HEK293 (cell line): ENCODE measurements around the gene DLGAP4.
A peak's percentile ranks its signal among the peaks of the same experiment; 100 is the strongest.

Experiments used
- CTCF ChIA-PET: fragments of 350-600 bp; formaldehyde crosslinking; extraction: SDS; loops from one replicate; lab custom pipeline; 2021; ENCODE audit warnings: antibody characterized with exemption; lab: Yijun Ruan, JAX
- POLR2A ChIA-PET: fragments of 300-600 bp; formaldehyde crosslinking; extraction: SDS; loops from one replicate; lab custom pipeline; 2020; ENCODE audit warnings: antibody characterized with exemption, inconsistent platforms; lab: Yijun Ruan, JAX
- H3K27ac ChIP-seq: fragments of 200-500 bp; sonication (Bioruptor generic); 2 replicates; pipeline ENCODE4 v1.5.1; 2014; ENCODE audit warnings: low read depth, low read length, control low read depth, inconsistent platforms; ENCODE audit errors: extremely low read depth
- H3K36me3 ChIP-seq, 2 experiments: fragments of 200-500 bp in 1 of 2; sonication (Bioruptor generic) in 1 of 2; 1 replicate in 1 of 2; 2 replicates in 1 of 2; pipeline ENCODE4 v1.5.1; 2014 to 2017; ENCODE audit warnings: inconsistent platforms in 2 of 2, low read length in 2 of 2; ENCODE audit not compliant: control insufficient read depth in 2 of 2, insufficient read depth in 1 of 2
- H3K4me1 ChIP-seq: fragments of 200-500 bp; sonication (Bioruptor generic); 2 replicates; pipeline ENCODE4 v1.5.1; 2014; ENCODE audit warnings: mild to moderate bottlenecking, low read length, inconsistent platforms; ENCODE audit not compliant: control insufficient read depth, insufficient read depth
- H3K4me3 ChIP-seq: 2 replicates; pipeline ENCODE4 v1.5.1; 2011; ENCODE audit warnings: low read depth, mild to moderate bottlenecking, control low read depth, low read length, moderate library complexity
- H3K9me3 ChIP-seq: fragments of 200-500 bp; sonication (Bioruptor generic); 2 replicates; pipeline ENCODE4 v1.5.1; 2014; ENCODE audit warnings: low read depth, low read length, inconsistent platforms; ENCODE audit not compliant: control insufficient read depth, insufficient read depth
- EGR2 ChIP-seq: fragments of 450-650 bp; formaldehyde crosslinking; IDR thresholded peaks from 2 replicates; pipeline ENCODE4 v1.5.1; 2016; ENCODE audit warnings: low read depth, missing biosample characterization, missing genetic modification characterization
- GLIS1 ChIP-seq: fragments of 450-650 bp; formaldehyde crosslinking; IDR thresholded peaks from 2 replicates; pipeline ENCODE4 v1.5.1; 2016; ENCODE audit warnings: missing biosample characterization, missing genetic modification characterization
- HOXD13 ChIP-seq: sonication (generic); formaldehyde crosslinking; IDR thresholded peaks from 2 replicates; pipeline ENCODE4 v1.8.0; 2022; ENCODE audit warnings: missing genetic modification reagents, borderline replicate concordance
- KLF8 ChIP-seq: fragments of 450-650 bp; formaldehyde crosslinking; IDR thresholded peaks from 2 replicates; pipeline ENCODE4 v1.5.1; 2016; ENCODE audit warnings: missing biosample characterization, missing genetic modification characterization
- PRDM1 ChIP-seq: fragments of 450-650 bp; formaldehyde crosslinking; IDR thresholded peaks from 2 replicates; pipeline ENCODE4; 2016; ENCODE audit warnings: missing biosample characterization, missing genetic modification characterization
- REPIN1 ChIP-seq: fragments of 450-650 bp; formaldehyde crosslinking; IDR thresholded peaks from 2 replicates; pipeline ENCODE4 v1.5.1; 2017; ENCODE audit warnings: missing biosample characterization, missing genetic modification characterization, low read depth
- ZIC2 ChIP-seq: fragments of 450-650 bp; formaldehyde crosslinking; IDR thresholded peaks from 2 replicates; pipeline ENCODE4 v1.5.1; 2016; ENCODE audit warnings: missing biosample characterization, missing genetic modification characterization
- ZNF10 ChIP-seq: fragments of 450-650 bp; formaldehyde crosslinking; IDR thresholded peaks from 2 replicates; pipeline ENCODE4 v1.5.1; 2017; ENCODE audit warnings: missing biosample characterization, missing genetic modification characterization
- ZNF169 ChIP-seq: fragments of 450-650 bp; formaldehyde crosslinking; IDR thresholded peaks from 2 replicates; pipeline ENCODE4 v1.5.1; 2016; ENCODE audit warnings: missing biosample characterization, missing genetic modification characterization
- ZNF561 ChIP-seq: fragments of 450-650 bp; IDR thresholded peaks from 2 replicates; pipeline ENCODE4 v1.5.1; 2018; ENCODE audit warnings: missing biosample characterization, missing genetic modification characterization, borderline replicate concordance
- ZNF610 ChIP-seq: fragments of 450-650 bp; formaldehyde crosslinking; IDR thresholded peaks from 2 replicates; pipeline ENCODE4 v1.5.1; 2016; ENCODE audit warnings: missing biosample characterization, missing genetic modification characterization, borderline replicate concordance
- ZNF654 ChIP-seq: fragments of 450-650 bp; formaldehyde crosslinking; IDR thresholded peaks from 2 replicates; pipeline ENCODE4 v1.5.1; 2016; ENCODE audit warnings: low read depth, missing biosample characterization, missing genetic modification characterization
- ZNF785 ChIP-seq: fragments of 450-650 bp; formaldehyde crosslinking; IDR thresholded peaks from 2 replicates; pipeline ENCODE4 v1.5.1; 2016; ENCODE audit warnings: missing biosample characterization, missing genetic modification characterization
- TF ChIP-seq, protein P1 (sequence below): fragments of 450-650 bp; formaldehyde crosslinking; IDR thresholded peaks from 2 replicates; pipeline ENCODE4 v1.5.1; 2016; ENCODE audit warnings: missing biosample characterization, missing genetic modification characterization
- TF ChIP-seq, protein P2 (sequence below): fragments of 450-650 bp; formaldehyde crosslinking; IDR thresholded peaks from 2 replicates; pipeline ENCODE4 v1.5.1; 2016; ENCODE audit warnings: missing biosample characterization, missing genetic modification characterization, borderline replicate concordance
- TF ChIP-seq, protein P3 (sequence below): fragments of 450-650 bp; formaldehyde crosslinking; IDR thresholded peaks from 2 replicates; pipeline ENCODE4 v1.5.1; 2017; ENCODE audit warnings: missing biosample characterization, missing genetic modification characterization
- TF ChIP-seq, protein P4 (sequence below): fragments of 450-650 bp; formaldehyde crosslinking; IDR thresholded peaks from 2 replicates; pipeline ENCODE4 v1.5.1; 2016; ENCODE audit warnings: missing biosample characterization, missing genetic modification characterization
- TF ChIP-seq, protein P5 (sequence below): fragments of 450-650 bp; formaldehyde crosslinking; IDR thresholded peaks from 2 replicates; pipeline ENCODE4 v1.5.1; 2016; ENCODE audit warnings: missing biosample characterization, missing genetic modification characterization

DLGAP4 gene

DNA sequence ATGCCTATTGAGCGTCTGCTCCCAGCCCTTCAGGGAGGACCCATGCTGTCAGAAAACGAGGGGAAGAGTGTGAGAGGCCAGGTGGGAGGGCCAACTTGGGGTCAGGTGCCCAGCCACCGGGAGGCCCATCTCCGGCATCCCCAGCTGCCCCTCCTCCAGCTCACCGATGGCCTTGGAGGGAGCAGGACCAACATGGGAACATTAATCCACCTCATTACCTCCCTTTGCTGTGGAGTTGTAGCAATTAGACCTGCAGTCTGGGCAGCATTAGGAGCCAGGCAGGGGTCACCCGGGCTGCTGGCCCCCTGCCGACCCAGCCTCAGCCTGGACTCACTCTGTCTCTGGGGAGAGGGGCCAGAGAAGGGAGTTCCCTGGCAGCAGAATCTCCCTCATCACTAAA is 25.1 kb downstream of the DLGAP4 start:
- no peaks in the 10 kb centered on the region for H3K36me3 ChIP-seq
- no peak overlapping the region for H3K4me3 ChIP-seq
- CTCF ChIA-PET = no interaction called here
- no peaks in the 10 kb centered on the region for H3K9me3 ChIP-seq
- POLR2A ChIA-PET = no interaction called here
- H3K4me1 ChIP-seq = no peaks in the 10 kb centered on the region
- TF ChIP-seq, protein P1, sequence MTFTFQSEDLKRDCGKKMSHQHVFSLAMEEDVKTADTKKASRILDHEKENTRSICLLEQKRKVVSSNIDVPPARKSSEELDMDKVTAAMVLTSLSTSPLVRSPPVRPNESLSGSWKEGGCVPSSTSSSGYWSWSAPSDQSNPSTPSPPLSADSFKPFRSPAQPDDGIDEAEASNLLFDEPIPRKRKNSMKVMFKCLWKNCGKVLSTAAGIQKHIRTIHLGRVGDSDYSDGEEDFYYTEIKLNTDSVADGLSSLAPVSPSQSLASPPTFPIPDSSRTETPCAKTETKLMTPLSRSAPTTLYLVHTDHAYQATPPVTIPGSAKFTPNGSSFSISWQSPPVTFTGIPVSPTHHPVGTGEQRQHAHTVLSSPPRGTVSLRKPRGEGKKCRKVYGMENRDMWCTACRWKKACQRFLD (tag by site-specific recombination) = no peak
- TF ChIP-seq ZNF610 (tag by site-specific recombination) (no peak), HOXD13 (CRISPR knock-in tag) (no peak), ZIC2 (tag by site-specific recombination) (peak; percentile 70), EGR2 (tag by site-specific recombination) (no peak), GLIS1 (tag by site-specific recombination) (peak; percentile 16; the same call in 1 of the 2 replicates)
- TF ChIP-seq, protein P2, sequence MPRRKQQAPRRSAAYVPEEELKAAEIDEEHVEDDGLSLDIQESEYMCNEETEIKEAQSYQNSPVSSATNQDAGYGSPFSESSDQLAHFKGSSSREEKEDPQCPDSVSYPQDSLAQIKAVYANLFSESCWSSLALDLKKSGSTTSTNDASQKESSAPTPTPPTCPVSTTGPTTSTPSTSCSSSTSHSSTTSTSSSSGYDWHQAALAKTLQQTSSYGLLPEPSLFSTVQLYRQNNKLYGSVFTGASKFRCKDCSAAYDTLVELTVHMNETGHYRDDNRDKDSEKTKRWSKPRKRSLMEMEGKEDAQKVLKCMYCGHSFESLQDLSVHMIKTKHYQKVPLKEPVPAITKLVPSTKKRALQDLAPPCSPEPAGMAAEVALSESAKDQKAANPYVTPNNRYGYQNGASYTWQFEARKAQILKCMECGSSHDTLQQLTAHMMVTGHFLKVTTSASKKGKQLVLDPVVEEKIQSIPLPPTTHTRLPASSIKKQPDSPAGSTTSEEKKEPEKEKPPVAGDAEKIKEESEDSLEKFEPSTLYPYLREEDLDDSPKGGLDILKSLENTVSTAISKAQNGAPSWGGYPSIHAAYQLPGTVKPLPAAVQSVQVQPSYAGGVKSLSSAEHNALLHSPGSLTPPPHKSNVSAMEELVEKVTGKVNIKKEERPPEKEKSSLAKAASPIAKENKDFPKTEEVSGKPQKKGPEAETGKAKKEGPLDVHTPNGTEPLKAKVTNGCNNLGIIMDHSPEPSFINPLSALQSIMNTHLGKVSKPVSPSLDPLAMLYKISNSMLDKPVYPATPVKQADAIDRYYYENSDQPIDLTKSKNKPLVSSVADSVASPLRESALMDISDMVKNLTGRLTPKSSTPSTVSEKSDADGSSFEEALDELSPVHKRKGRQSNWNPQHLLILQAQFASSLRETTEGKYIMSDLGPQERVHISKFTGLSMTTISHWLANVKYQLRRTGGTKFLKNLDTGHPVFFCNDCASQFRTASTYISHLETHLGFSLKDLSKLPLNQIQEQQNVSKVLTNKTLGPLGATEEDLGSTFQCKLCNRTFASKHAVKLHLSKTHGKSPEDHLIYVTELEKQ (tag by site-specific recombination) = no peak
- no peak overlapping the region for H3K27ac ChIP-seq

DNA sequence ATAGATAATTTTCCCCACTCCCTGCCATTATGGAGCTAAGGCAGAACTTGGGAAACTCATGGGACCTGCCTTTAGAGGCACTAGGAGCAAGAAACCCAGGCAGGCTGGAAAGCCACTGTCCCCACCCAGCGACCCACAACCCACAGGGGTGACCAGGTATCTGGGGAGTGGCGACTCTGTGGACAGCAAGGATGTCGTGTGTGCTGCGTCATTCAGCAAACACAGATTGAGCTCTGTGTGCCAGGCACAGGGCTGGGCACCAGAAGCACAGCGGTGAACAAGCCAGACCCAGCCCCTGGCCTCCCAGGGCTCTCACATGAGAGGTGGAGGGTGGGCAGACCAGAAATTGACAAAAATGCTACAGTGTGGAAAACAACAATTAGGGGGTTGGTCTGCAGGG is 27.7 kb downstream of the DLGAP4 start:
- ChIA-PET CTCF (no interaction called here), POLR2A (no interaction called here)

DNA sequence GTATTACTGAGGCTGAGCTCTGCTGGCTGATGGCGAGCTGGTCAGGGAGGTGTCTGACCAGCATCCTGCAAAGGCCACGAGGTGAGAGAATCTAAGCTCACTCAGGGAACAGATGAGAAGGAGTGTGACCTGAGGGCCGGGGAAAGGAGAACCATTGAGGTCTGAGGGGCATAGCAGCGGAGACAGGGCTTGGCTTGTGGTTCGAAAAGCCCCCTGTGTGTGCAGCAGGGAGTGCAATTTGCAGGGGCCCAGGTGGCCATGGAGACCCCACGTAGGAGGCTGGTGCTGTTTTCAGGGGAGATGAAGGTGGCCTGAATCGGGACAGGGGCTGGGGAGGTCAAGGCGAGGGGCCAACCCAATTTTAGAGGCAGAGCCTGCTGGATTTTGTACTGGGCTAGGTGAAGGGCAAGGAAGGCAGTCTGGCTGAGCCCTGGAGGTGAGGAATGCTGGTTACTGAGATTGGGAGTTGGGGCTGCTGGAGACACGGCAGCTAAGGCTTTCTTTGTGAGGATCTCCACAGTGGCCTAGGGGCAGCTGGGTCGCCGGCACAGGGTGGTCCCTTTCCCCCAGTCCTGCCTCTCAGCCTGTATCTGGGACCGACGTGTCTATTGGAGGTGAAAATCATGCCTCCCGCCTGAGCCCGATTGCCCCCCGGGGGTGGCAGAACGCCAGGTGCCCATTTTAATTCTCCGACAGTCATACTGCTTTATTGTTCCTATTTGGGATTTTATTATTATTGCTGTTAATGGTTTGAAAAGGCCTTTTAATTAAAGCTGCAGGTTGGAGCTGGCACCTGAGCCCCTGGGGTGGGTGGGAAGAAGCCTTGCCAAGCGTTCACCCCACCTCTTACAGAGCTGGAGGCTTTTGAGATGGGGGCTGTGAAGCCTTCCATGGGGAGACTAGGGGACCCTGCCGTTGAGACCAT is 28.4 kb downstream of the DLGAP4 start:
- H3K4me1 ChIP-seq = no peaks in the 10 kb centered on the region
- no peaks in the 10 kb centered on the region for H3K36me3 ChIP-seq
- ChIA-PET POLR2A (no interaction called here), CTCF (interaction anchor here (0.7 kb wide), 1 partner anchor 18 kb away, joined by 4 read pairs; no protein-coding TSS in a partner anchor)
- no peaks in the 10 kb centered on the region for H3K9me3 ChIP-seq
- H3K4me3 ChIP-seq = no peak overlapping the region
- H3K27ac ChIP-seq = no peak overlapping the region
- TF ChIP-seq, protein P3, sequence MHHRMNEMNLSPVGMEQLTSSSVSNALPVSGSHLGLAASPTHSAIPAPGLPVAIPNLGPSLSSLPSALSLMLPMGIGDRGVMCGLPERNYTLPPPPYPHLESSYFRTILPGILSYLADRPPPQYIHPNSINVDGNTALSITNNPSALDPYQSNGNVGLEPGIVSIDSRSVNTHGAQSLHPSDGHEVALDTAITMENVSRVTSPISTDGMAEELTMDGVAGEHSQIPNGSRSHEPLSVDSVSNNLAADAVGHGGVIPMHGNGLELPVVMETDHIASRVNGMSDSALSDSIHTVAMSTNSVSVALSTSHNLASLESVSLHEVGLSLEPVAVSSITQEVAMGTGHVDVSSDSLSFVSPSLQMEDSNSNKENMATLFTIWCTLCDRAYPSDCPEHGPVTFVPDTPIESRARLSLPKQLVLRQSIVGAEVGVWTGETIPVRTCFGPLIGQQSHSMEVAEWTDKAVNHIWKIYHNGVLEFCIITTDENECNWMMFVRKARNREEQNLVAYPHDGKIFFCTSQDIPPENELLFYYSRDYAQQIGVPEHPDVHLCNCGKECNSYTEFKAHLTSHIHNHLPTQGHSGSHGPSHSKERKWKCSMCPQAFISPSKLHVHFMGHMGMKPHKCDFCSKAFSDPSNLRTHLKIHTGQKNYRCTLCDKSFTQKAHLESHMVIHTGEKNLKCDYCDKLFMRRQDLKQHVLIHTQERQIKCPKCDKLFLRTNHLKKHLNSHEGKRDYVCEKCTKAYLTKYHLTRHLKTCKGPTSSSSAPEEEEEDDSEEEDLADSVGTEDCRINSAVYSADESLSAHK (tag by site-specific recombination) = no peak
- TF ChIP-seq, protein P4, sequence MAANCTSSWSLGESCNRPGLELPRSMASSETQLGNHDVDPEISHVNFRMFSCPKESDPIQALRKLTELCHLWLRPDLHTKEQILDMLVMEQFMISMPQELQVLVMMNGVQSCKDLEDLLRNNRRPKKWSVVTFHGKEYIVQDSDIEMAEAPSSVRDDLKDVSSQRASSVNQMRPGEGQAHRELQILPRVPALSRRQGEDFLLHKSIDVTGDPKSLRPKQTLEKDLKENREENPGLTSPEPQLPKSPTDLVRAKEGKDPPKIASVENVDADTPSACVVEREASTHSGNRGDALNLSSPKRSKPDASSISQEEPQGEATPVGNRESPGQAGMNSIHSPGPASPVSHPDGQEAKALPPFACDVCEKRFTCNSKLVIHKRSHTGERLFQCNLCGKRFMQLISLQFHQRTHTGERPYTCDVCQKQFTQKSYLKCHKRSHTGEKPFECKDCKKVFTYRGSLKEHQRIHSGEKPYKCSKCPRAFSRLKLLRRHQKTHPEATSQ = no peak
- TF ChIP-seq ZNF654 (tag by site-specific recombination) (no peak), KLF8 (tag by site-specific recombination) (no peak), ZNF785 (tag by site-specific recombination) (no peak), ZNF561 (tag by site-specific recombination) (no peak), PRDM1 (no peak), REPIN1 (tag by site-specific recombination) (no peak)

More for the DNA sequence above, 27.7 kb downstream of the DLGAP4 start:
- H3K27ac ChIP-seq = no peak overlapping the region
- no peaks in the 10 kb centered on the region for H3K9me3 ChIP-seq
- no peaks in the 10 kb centered on the region for H3K4me1 ChIP-seq
- TF ChIP-seq ZNF561 (tag by site-specific recombination) = no peak
- TF ChIP-seq, protein P5, sequence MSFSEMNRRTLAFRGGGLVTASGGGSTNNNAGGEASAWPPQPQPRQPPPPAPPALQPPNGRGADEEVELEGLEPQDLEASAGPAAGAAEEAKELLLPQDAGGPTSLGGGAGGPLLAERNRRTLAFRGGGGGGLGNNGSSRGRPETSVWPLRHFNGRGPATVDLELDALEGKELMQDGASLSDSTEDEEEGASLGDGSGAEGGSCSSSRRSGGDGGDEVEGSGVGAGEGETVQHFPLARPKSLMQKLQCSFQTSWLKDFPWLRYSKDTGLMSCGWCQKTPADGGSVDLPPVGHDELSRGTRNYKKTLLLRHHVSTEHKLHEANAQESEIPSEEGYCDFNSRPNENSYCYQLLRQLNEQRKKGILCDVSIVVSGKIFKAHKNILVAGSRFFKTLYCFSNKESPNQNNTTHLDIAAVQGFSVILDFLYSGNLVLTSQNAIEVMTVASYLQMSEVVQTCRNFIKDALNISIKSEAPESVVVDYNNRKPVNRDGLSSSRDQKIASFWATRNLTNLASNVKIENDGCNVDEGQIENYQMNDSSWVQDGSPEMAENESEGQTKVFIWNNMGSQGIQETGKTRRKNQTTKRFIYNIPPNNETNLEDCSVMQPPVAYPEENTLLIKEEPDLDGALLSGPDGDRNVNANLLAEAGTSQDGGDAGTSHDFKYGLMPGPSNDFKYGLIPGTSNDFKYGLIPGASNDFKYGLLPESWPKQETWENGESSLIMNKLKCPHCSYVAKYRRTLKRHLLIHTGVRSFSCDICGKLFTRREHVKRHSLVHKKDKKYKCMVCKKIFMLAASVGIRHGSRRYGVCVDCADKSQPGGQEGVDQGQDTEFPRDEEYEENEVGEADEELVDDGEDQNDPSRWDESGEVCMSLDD (tag by site-specific recombination) = no peak
- no peak for TF ChIP-seq ZNF169
- TF ChIP-seq ZNF10 = no peak
- no peak overlapping the region for H3K4me3 ChIP-seq
- no peaks in the 10 kb centered on the region for H3K36me3 ChIP-seq
